HG02840 (cell line): ENCODE data around the gene IL31RA.

Source experiments
- ATAC-seq: cut with Tn5 transposase; IDR thresholded peaks from one replicate; pipeline ENCODE4 v1.9.1; 2021; ENCODE audit warnings: mild to moderate bottlenecking, moderate library complexity, moderate number of reproducible peaks; ENCODE audit not compliant: unreplicated experiment, low FRiP score

The IL31RA gene

GRCh38 chr5:55857247-55857640 lies 6.1 kb downstream of the IL31RA start:
- no peak for ATAC-seq

- no peak for ATAC-seq
Observed at GRCh38 chr5:55858104-55858503, 6.9 kb downstream of the IL31RA start.

- ATAC-seq = no peak
Observed at GRCh38 chr5:55860288-55860687, 9.1 kb downstream of the IL31RA start.

GRCh38 chr5:55860709-55861108 lies 9.6 kb downstream of the IL31RA start:
- no peak for ATAC-seq

- ATAC-seq = no peak
Observed at GRCh38 chr5:55864606-55865541, 13.7 kb downstream of the IL31RA start.

GRCh38 chr5:55865831-55866230 lies 14.7 kb downstream of the IL31RA start:
- no peak for ATAC-seq

GRCh38 chr5:55866485-55866884 lies 15.3 kb downstream of the IL31RA start:
- no peak for ATAC-seq

- no peak for ATAC-seq
Observed at GRCh38 chr5:55866934-55867333, 15.8 kb downstream of the IL31RA start.

GRCh38 chr5:55868846-55869245 lies 17.7 kb downstream of the IL31RA start:
- no peak for ATAC-seq

GRCh38 chr5:55869847-55870246 lies 18.7 kb downstream of the IL31RA start:
- no peak for ATAC-seq

- no peak for ATAC-seq
Observed at GRCh38 chr5:55873234-55873633, 22.1 kb downstream of the IL31RA start.

GRCh38 chr5:55877655-55878054 lies 26.5 kb downstream of the IL31RA start:
- ATAC-seq = no peak

GRCh38 chr5:55880453-55880852 lies 29.3 kb downstream of the IL31RA start:
- ATAC-seq = no peak

GRCh38 chr5:55885359-55885758 lies 34.2 kb downstream of the IL31RA start:
- ATAC-seq = no peak

- ATAC-seq = no peak
Observed at GRCh38 chr5:55888205-55888604, 37.0 kb downstream of the IL31RA start.

- ATAC-seq = no peak
Observed at GRCh38 chr5:55892479-55892878, 41.3 kb downstream of the IL31RA start.

GRCh38 chr5:55894135-55894534 lies 43.0 kb downstream of the IL31RA start:
- ATAC-seq = no peak

- no peak for ATAC-seq
Observed at GRCh38 chr5:55895346-55895745, 44.2 kb downstream of the IL31RA start.

GRCh38 chr5:55896238-55896637 lies 45.1 kb downstream of the IL31RA start:
- ATAC-seq = no peak

- no peak for ATAC-seq
Observed at GRCh38 chr5:55896663-55897062, 45.5 kb downstream of the IL31RA start.

- no peak for ATAC-seq
Observed at GRCh38 chr5:55897206-55897894, 46.2 kb downstream of the IL31RA start.

GRCh38 chr5:55897905-55898304 lies 46.7 kb downstream of the IL31RA start:
- no peak for ATAC-seq
